Measurements from ENCODE around the gene CNOT4.

- TF ChIP-seq CTCF (IDR thresholded peaks at IDR 0.05) (no peak), POLR2A (IDR thresholded peaks at IDR 0.05) (no peak), EP300 (IDR thresholded peaks at IDR 0.05) (no peak)
These were observed 5.0 kb upstream of the CNOT4 start for GRCh38 chr7:135514856-135515255.

Data from tibial nerve (tissue), 4 donors.